ENCODE data around the gene ATAD3C. TPM values are rescaled to one million over a fixed set of nuclear protein-coding genes. Genes with fewer than 3 reads are reported as not detected.

The ATAD3C gene
- total and polyA plus RNA-seq, 2 donors (not counting 1 experiment from before 2014, with no cell fraction given) = 0.17 TPM; not detected in 1

GRCh38 chr1:1487701-1488100 lies 38.2 kb downstream of the ATAD3C start:
- DNase-seq (ENCODE audit: low read depth in 2 of 2) = no peak
- H3K36me3 ChIP-seq (ENCODE audit: control insufficient read depth, insufficient read depth, low read length) = peaks cover 26% of the 10 kb centered on the region
- TF ChIP-seq, protein P1, sequence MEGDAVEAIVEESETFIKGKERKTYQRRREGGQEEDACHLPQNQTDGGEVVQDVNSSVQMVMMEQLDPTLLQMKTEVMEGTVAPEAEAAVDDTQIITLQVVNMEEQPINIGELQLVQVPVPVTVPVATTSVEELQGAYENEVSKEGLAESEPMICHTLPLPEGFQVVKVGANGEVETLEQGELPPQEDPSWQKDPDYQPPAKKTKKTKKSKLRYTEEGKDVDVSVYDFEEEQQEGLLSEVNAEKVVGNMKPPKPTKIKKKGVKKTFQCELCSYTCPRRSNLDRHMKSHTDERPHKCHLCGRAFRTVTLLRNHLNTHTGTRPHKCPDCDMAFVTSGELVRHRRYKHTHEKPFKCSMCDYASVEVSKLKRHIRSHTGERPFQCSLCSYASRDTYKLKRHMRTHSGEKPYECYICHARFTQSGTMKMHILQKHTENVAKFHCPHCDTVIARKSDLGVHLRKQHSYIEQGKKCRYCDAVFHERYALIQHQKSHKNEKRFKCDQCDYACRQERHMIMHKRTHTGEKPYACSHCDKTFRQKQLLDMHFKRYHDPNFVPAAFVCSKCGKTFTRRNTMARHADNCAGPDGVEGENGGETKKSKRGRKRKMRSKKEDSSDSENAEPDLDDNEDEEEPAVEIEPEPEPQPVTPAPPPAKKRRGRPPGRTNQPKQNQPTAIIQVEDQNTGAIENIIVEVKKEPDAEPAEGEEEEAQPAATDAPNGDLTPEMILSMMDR (conservative IDR thresholded peaks at IDR 0.05 in 1 of 2, IDR thresholded peaks at IDR 0.05 in 1 of 2; ENCODE audit: low read depth in 1 of 2, low read length in 2 of 2) = no peak
- no peak for TF ChIP-seq EZH2 (IDR thresholded peaks at IDR 0.05; ENCODE audit: low read length, missing control alignments)

DNA sequence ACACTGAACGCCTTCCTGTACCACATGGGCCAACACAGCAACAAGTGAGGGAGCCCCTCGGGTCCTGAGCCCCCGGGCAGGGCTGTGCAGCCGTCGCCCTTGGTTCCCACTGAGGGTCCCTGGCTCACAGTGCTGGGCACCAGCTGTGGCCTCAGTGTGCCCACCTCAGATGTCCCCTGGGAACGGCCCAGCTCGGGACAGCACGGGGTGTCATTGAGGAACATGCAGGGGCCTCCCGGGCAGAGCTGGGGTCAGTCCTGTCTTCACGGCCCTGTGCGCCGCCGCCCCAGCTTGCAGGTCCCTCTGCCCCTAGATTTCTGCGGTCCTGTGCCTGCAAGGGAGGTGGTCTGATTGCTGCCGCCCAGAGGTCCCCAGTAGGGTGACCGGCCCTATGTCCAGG lies 39.7 kb downstream of the ATAD3C start:
- Histone ChIP-seq H3K4me1 (ENCODE audit: control insufficient read depth, extremely low read depth, insufficient read depth, low read length) (no peaks in the 10 kb centered on the region), H2AFZ (ENCODE audit: low read length) (no peak overlapping the region), H3K9me3 (ENCODE audit: control insufficient read depth, insufficient read depth, low read depth, low read length) (no peaks in the 10 kb centered on the region), H3K9ac (ENCODE audit: insufficient read depth, low read length) (no peak overlapping the region), H3K36me3 (ENCODE audit: control insufficient read depth, insufficient read depth, low read length) (peaks cover 17% of the 10 kb centered on the region), H3K27me3 (ENCODE audit: control insufficient read depth, insufficient read depth, low read length) (no peaks in the 10 kb centered on the region), H3K79me2 (ENCODE audit: control insufficient read depth, insufficient read depth, low read length) (no peaks in the 10 kb centered on the region), H4K20me1 (ENCODE audit: control insufficient read depth, extremely low read depth, insufficient read depth, low read length) (no peaks in the 10 kb centered on the region), H3K27ac (ENCODE audit: insufficient read depth, low read length) (no peak overlapping the region), H3K4me2 (ENCODE audit: extremely low read depth, insufficient read depth, low read length) (no peak overlapping the region), H3K4me3 (replicated peaks in 1 of 4; ENCODE audit: control extremely low read depth in 1 of 4, insufficient read depth in 1 of 4, low read depth in 3 of 4, low read length in 4 of 4) (no peak overlapping the region)
- TF ChIP-seq, protein P1 (conservative IDR thresholded peaks at IDR 0.05 in 1 of 2, IDR thresholded peaks at IDR 0.05 in 1 of 2; ENCODE audit: low read depth in 1 of 2, low read length in 2 of 2) = no peak
- TF ChIP-seq EZH2 (IDR thresholded peaks at IDR 0.05; ENCODE audit: low read length, missing control alignments) = no peak
- DNase-seq (ENCODE audit: low read depth in 2 of 2) = no peak

More at GRCh38 chr1:1487701-1488100, 38.2 kb downstream of the ATAD3C start:
- no peaks in the 10 kb centered on the region for H3K27me3 ChIP-seq (ENCODE audit: control insufficient read depth, insufficient read depth, low read length)
- no peak overlapping the region for H3K9ac ChIP-seq (ENCODE audit: insufficient read depth, low read length)
- no peak overlapping the region for H3K4me2 ChIP-seq (ENCODE audit: extremely low read depth, insufficient read depth, low read length)
- H3K79me2 ChIP-seq (ENCODE audit: control insufficient read depth, insufficient read depth, low read length) = no peaks in the 10 kb centered on the region
- H3K9me3 ChIP-seq (ENCODE audit: control insufficient read depth, insufficient read depth, low read depth, low read length) = no peaks in the 10 kb centered on the region
- no peaks in the 10 kb centered on the region for H3K4me1 ChIP-seq (ENCODE audit: control insufficient read depth, extremely low read depth, insufficient read depth, low read length)
- H2AFZ ChIP-seq (ENCODE audit: low read length) = no peak overlapping the region
- H3K27ac ChIP-seq (ENCODE audit: insufficient read depth, low read length) = no peak overlapping the region
- H4K20me1 ChIP-seq (ENCODE audit: control insufficient read depth, extremely low read depth, insufficient read depth, low read length) = no peaks in the 10 kb centered on the region
- no peak overlapping the region for H3K4me3 ChIP-seq (replicated peaks in 1 of 4; ENCODE audit: control extremely low read depth in 1 of 4, insufficient read depth in 1 of 4, low read depth in 3 of 4, low read length in 4 of 4)

DNA sequence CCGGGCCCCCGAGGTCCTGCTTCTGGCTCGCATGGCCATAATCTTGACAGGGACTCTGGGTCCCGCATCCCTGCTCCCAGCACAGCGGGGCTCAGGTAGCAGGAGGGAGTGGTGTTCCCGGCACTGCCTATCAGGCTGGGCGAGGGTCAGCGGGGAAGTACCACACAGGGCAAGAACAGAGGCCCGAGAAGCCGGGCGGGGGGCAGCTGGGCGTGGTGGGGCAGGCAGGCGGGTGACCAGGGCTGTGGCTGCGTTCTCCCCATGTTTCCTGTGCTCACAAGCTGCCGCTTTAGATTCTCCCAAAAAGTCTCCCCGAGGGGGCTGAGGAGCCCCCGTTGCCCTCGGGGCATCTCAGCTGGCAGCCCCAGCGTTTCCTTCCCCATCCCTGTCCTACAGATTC lies 40.4 kb downstream of the ATAD3C start:
- Histone ChIP-seq H3K27me3 (ENCODE audit: control insufficient read depth, insufficient read depth, low read length) (no peaks in the 10 kb centered on the region), H3K4me2 (ENCODE audit: extremely low read depth, insufficient read depth, low read length) (no peak overlapping the region), H3K4me1 (ENCODE audit: control insufficient read depth, extremely low read depth, insufficient read depth, low read length) (no peaks in the 10 kb centered on the region), H3K79me2 (ENCODE audit: control insufficient read depth, insufficient read depth, low read length) (no peaks in the 10 kb centered on the region), H2AFZ (ENCODE audit: low read length) (no peak overlapping the region), H3K4me3 (replicated peaks in 1 of 4; ENCODE audit: control extremely low read depth in 1 of 4, insufficient read depth in 1 of 4, low read depth in 3 of 4, low read length in 4 of 4) (no peak overlapping the region), H4K20me1 (ENCODE audit: control insufficient read depth, extremely low read depth, insufficient read depth, low read length) (no peaks in the 10 kb centered on the region), H3K36me3 (ENCODE audit: control insufficient read depth, insufficient read depth, low read length) (peaks cover 19% of the 10 kb centered on the region), H3K27ac (ENCODE audit: insufficient read depth, low read length) (no peak overlapping the region), H3K9ac (ENCODE audit: insufficient read depth, low read length) (no peak overlapping the region), H3K9me3 (ENCODE audit: control insufficient read depth, insufficient read depth, low read depth, low read length) (no peaks in the 10 kb centered on the region)
- DNase-seq (ENCODE audit: low read depth in 2 of 2) = no peak
- TF ChIP-seq, protein P1 (conservative IDR thresholded peaks at IDR 0.05 in 1 of 2, IDR thresholded peaks at IDR 0.05 in 1 of 2; ENCODE audit: low read depth in 1 of 2, low read length in 2 of 2) = no peak
- no peak for TF ChIP-seq EZH2 (IDR thresholded peaks at IDR 0.05; ENCODE audit: low read length, missing control alignments)
